ENCODE results near the gene C20orf204.

C20orf204 gene

DNA sequence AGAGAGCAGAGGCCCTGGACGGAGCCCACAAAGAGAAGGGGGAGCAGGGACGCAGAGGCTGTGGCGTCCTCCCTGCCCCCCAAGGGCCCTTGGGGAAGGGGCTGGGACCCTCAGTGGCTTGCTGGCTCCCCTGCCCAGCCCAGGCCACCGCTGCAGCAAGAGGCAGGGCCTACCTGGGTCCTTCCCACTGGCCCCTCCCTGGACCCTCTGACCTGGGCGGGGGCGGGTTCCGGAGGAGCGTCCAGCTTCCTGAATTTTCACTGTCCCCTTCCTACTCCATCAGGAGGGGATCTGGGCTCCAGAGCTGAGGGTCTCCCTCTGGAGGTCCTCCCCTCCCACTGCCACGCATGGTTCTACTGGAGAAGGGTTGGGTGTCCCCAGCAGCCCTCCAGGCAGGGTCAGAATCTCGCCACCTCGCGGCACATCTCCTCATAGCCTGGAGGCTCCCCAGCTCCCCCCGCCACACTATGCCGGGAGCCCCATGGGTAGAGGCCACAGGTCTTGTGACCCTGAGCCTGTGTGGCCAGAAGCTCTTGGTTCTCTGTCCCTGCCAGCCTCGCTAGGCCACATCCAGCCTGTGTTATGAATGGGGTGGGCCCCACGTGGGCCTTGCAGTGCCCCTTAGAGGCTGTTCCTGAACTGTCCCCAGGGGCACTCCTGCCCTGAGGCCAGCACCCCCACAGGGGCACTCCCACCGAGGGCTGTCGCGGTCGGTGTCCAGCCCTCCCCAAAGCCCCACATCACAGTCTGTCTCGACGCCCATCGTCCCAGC is 14.5 kb downstream of the C20orf204 start:
- no peak for DNase-seq (ENCODE audit: insufficient read length, low spot score)
- no peak for FAIRE-seq
- TF ChIP-seq, protein P1, sequence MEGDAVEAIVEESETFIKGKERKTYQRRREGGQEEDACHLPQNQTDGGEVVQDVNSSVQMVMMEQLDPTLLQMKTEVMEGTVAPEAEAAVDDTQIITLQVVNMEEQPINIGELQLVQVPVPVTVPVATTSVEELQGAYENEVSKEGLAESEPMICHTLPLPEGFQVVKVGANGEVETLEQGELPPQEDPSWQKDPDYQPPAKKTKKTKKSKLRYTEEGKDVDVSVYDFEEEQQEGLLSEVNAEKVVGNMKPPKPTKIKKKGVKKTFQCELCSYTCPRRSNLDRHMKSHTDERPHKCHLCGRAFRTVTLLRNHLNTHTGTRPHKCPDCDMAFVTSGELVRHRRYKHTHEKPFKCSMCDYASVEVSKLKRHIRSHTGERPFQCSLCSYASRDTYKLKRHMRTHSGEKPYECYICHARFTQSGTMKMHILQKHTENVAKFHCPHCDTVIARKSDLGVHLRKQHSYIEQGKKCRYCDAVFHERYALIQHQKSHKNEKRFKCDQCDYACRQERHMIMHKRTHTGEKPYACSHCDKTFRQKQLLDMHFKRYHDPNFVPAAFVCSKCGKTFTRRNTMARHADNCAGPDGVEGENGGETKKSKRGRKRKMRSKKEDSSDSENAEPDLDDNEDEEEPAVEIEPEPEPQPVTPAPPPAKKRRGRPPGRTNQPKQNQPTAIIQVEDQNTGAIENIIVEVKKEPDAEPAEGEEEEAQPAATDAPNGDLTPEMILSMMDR (IDR thresholded peaks at IDR 0.05; ENCODE audit: insufficient read depth, missing control alignments), result no peak

DNA sequence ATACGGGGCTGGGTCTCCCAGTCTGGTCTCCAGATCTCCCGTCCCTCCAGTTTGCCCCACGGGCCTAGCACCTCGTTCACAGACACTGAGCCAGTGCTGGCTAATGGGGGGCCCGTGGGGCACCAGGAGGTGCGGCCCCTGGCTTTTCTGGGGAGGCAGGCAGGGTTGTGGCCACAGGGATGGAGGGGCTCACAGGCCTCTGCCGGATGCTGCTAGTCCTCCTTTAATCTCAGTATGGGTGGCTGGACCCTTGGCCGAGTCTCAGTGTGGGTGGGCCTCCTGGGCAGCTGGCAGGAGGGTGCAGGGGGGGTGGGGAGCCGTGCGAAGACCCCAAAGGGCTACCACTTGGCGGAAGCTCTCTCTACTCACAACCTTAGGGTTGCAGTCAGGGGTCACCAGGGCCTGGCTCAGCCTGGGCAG is 15.1 kb downstream of the C20orf204 start:
- DNase-seq (ENCODE audit: insufficient read length, low spot score) (no peak), FAIRE-seq (no peak)
- TF ChIP-seq, protein P1 (IDR thresholded peaks at IDR 0.05; ENCODE audit: insufficient read depth, missing control alignments), result no peak

DNA sequence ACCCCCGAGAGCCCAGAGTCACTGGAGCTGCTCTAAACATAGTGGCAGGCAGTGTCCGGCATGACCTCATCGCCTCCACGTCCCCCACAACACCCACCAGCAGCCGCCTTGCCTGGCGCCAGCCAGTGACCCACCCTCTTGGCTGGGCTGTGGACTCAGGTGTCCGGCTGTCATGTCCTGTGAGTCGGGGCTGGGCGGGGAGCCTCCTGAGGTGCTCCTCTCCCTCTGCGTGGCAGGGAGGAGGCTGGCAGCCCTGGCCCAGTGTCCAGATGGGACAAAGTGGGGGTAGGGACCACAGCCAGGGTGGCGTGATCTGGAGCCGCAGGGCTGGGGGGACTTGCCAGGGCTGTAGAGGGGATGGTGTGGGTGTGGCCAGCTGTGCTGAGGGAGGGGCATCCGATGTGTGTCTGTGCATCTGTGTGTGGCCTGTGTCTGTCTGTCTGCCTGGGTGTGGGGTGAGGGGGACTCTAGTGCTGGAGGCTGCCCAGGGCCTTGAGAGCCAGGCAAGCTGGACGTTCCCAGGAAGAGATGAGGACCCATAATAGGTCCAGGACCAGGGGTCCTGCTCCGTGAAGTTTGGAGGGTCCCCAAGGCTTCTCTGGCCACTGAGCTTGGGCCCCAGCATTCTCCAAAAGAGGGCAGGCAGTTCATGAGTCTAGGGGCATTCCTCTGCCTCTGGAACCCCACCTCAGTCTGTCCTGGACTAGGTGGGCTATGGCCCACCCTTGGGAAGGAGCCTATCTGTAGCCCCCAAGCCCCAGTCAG is 15.8 kb downstream of the C20orf204 start:
- FAIRE-seq, result no peak
- no peak for DNase-seq (ENCODE audit: insufficient read length, low spot score)
- TF ChIP-seq, protein P1 (IDR thresholded peaks at IDR 0.05; ENCODE audit: insufficient read depth, missing control alignments), result no peak

DNA sequence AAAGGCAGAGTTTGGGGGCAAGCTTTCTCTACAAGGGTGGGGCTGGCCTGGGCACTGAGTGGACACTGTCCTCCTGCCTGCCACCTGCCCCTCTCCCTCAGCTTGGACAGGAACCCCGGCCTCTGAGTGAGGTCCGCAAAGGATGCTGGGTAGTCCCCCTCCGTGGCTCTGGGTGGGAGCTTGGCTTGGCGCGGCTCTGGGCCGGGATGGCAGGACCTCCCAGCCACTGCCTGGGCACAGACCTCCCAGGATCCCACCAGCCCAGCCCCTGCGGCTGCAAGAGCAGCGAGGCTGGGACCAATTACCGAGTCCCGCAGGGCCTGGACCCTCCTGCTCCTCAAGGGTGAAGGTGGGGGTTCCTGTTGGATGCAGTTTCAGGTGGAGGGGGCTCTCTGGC is 16.3 kb downstream of the C20orf204 start:
- FAIRE-seq, result no peak
- TF ChIP-seq, protein P1 (IDR thresholded peaks at IDR 0.05; ENCODE audit: insufficient read depth, missing control alignments), result no peak
- no peak for DNase-seq (ENCODE audit: insufficient read length, low spot score)

DNA sequence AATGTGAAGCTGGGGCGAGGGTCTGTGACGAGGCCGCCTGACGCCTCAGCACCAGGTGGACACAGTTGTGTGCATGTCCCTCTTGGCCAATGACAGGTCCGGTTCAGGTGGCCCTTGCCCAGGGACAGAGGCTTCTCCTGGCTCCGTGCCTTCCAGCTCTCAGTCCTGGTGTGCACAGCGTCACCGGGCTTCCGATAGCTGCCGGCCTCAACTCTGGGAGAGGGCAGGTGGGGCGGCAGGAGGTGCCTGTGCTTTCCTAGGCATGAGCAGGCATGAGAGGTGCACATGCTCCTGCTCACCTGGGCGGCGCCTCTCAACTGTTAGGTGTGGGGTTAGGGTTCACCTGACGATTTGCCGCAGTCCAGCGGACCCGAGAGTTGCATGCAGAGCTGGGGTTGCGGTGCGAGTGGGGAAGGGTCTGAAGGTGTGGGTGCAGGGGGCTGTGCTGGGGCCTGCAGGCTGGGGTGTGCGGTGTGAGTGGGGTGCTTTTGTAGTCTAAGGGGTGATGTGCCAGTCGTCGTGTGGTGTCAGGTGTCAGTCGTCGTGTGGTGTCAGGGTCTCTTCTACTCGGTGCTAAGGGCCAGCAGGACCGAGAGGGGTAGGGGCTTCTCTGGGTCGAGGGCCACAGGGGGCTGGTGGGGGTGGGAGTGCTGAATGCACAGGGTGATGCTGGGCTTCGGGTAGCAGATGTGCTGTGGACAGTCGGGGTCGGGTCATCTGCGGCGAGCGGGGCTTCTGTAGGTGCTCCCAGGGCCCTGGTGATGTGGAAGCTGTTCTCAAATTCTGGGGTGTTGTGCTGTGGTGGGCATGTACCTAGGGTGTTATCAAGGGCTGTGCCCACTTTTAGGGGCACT is 17.2 kb downstream of the C20orf204 start:
- FAIRE-seq (no peak), DNase-seq (ENCODE audit: insufficient read length, low spot score) (no peak)
- TF ChIP-seq, protein P1 (IDR thresholded peaks at IDR 0.05; ENCODE audit: insufficient read depth, missing control alignments), result no peak

DNA sequence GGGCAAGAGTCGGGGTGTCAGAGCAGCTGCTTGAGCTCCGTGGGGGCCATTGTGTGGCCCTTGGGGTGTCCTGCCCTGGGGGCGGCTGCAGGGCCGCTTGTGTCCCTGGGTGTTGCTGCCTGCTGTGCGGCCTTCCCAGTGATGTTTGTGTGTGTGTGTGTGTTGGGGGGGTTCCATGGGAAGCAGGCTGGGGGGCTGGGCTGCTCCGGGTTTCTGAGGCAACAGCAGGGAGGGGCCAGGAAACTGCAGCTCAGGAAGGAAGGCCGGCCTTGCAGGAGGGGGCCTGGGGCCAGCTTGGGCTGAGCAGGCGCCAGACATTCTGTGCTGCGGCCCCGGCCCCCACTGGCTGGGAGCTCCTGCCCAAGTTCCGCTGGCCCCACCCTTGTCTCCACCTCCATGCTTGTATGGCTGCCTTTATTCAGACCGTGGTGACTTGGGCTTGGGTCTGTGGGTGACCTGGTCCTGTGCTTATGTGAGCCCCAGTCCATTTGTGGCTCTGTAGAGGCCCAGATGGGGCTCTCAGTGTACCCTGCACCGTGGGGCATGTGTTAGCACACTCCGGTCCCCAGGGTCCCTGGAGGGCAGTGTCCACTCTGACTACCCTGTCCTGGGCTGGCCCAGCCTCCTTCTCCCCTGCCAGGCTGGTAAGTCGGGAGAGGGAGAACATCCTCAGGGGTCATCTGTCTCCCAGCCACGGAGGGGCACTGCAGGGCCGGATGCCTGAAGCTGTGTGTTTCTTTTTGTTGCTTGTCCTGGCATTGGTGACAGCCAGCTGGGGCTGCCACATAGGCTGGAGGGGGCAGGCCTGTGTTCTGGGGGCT is 18.1 kb downstream of the C20orf204 start:
- TF ChIP-seq, protein P1 (IDR thresholded peaks at IDR 0.05; ENCODE audit: insufficient read depth, missing control alignments), result peak; percentile 15
- FAIRE-seq, result no peak

More for the DNA sequence above, 18.1 kb downstream of the C20orf204 start:
- DNase-seq (ENCODE audit: insufficient read length, low spot score), result no peak

Measured in D721Med (cell line).